NCI-H226 (cell line): ENCODE data around the gene PPT2.

Source experiments
- DNase-seq: peaks from one replicate; pipeline ENCODE4 v3.0.0-alpha.2; 2015

PPT2 gene

GRCh38 chr6:32153564-32154513, at the start of gene PPT2:
Gene PPT2, plus strand, starts transcription at chr6:32154141. Its CDS starts 454 bp downstream, at chr6:32154595.
- peak; percentile 85 for DNase-seq

GRCh38 chr6:32105433-32105832, 48.5 kb upstream of the PPT2 start:
- no peak for DNase-seq

GRCh38 chr6:32107406-32107805, 46.5 kb upstream of the PPT2 start:
- DNase-seq: peak; percentile 69

- DNase-seq: peak; percentile 74
Observed at GRCh38 chr6:32108094-32108627, 45.8 kb upstream of the PPT2 start.

- DNase-seq: no peak
Observed at GRCh38 chr6:32108727-32109113, 45.2 kb upstream of the PPT2 start.

- peak; percentile 30 for DNase-seq
Observed at GRCh38 chr6:32109114-32109764, 44.7 kb upstream of the PPT2 start, which contains the start of gene TNXB. Gene TNXB, minus strand, starts transcription at chr6:32109338. Its CDS starts 11,140 bp downstream, at chr6:32098198.

- no peak for DNase-seq
Observed at GRCh38 chr6:32109765-32110160, 44.2 kb upstream of the PPT2 start.

GRCh38 chr6:32110632-32111031, 43.3 kb upstream of the PPT2 start:
- no peak for DNase-seq

GRCh38 chr6:32111424-32112066, 42.4 kb upstream of the PPT2 start:
- no peak for DNase-seq

GRCh38 chr6:32112431-32112980, 41.4 kb upstream of the PPT2 start:
- no peak for DNase-seq

GRCh38 chr6:32113386-32114352, 40.3 kb upstream of the PPT2 start:
- DNase-seq: peak; percentile 99

- peak; percentile 95 for DNase-seq
Observed at GRCh38 chr6:32114796-32115195, 39.1 kb upstream of the PPT2 start.

GRCh38 chr6:32115623-32116022, 38.3 kb upstream of the PPT2 start:
- DNase-seq: no peak

GRCh38 chr6:32116674-32117073, 37.3 kb upstream of the PPT2 start:
- no peak for DNase-seq

- peak; percentile 69 for DNase-seq
Observed at GRCh38 chr6:32117461-32117860, 36.5 kb upstream of the PPT2 start.

- DNase-seq: peak; percentile 76
Observed at GRCh38 chr6:32118782-32119628, 34.9 kb upstream of the PPT2 start.

GRCh38 chr6:32120573-32121059, 33.3 kb upstream of the PPT2 start:
- DNase-seq: no peak

- no peak for DNase-seq
Observed at GRCh38 chr6:32123681-32124080, 30.3 kb upstream of the PPT2 start.

GRCh38 chr6:32126880-32127279, 27.1 kb upstream of the PPT2 start:
- no peak for DNase-seq

- DNase-seq: no peak
Observed at GRCh38 chr6:32127409-32127716, 26.6 kb upstream of the PPT2 start.
